ENCODE data around the gene TIMP2.

Gene TIMP2

GRCh38 chr17:78804777-78805176, 120.4 kb downstream of the TIMP2 start:
- no peak for DNase-seq

- no peak for DNase-seq
These were observed 121.9 kb downstream of the TIMP2 start for GRCh38 chr17:78803186-78803845.

All from RPMI8226 (cell line).